CD4-positive, alpha-beta T cell treated with Interferon alpha-2 for 1 hour (primary cell): ENCODE measurements around the gene DOK5.
"Not testable (repeated sequence)": the region's sequence is repeated elsewhere in the genome, so short reads cannot be mapped to it uniquely, and the experiment has no call there.

Experiments
- DNase-seq, 2 donors: peaks; one replicate each; pipeline ENCODE4 v3.0.0-alpha.2; 2020 to 2022

The DOK5 gene

GRCh38 chr20:54475334-54476168 is at the start of gene DOK5:
TSS of gene DOK5 (plus strand) at chr20:54475593. CDS start at chr20:54475947, 354 bp downstream.
- no peak for DNase-seq

- DNase-seq, result no peak
These were observed 46.0 kb upstream of the DOK5 start for GRCh38 chr20:54429364-54429763.

GRCh38 chr20:54431156-54431944 is 44.0 kb upstream of the DOK5 start:
- no peak for DNase-seq

GRCh38 chr20:54432966-54433365 is 42.4 kb upstream of the DOK5 start:
- DNase-seq, result no peak

GRCh38 chr20:54433636-54434035 is 41.8 kb upstream of the DOK5 start:
- no peak for DNase-seq

GRCh38 chr20:54434196-54434595 is 41.2 kb upstream of the DOK5 start:
- no peak for DNase-seq

- no peak for DNase-seq
These were observed 40.4 kb upstream of the DOK5 start for GRCh38 chr20:54435015-54435414.

GRCh38 chr20:54436410-54436809 is 39.0 kb upstream of the DOK5 start:
- DNase-seq, result not testable (repeated sequence)

- DNase-seq, result no peak
These were observed 37.2 kb upstream of the DOK5 start for GRCh38 chr20:54438166-54438565.

GRCh38 chr20:54450207-54450606 is 25.2 kb upstream of the DOK5 start:
- DNase-seq, result no peak

GRCh38 chr20:54451171-54451570 is 24.2 kb upstream of the DOK5 start:
- no peak for DNase-seq

GRCh38 chr20:54452277-54452676 is 23.1 kb upstream of the DOK5 start:
- no peak for DNase-seq

- no peak for DNase-seq
These were observed 20.4 kb upstream of the DOK5 start for GRCh38 chr20:54454982-54455381.

GRCh38 chr20:54456423-54456822 is 19.0 kb upstream of the DOK5 start:
- no peak for DNase-seq

GRCh38 chr20:54456961-54457360 is 18.4 kb upstream of the DOK5 start:
- no peak for DNase-seq

GRCh38 chr20:54458219-54458618 is 17.2 kb upstream of the DOK5 start:
- no peak for DNase-seq

GRCh38 chr20:54459279-54459678 is 16.1 kb upstream of the DOK5 start:
- DNase-seq, result no peak

GRCh38 chr20:54464003-54464402 is 11.4 kb upstream of the DOK5 start:
- DNase-seq, result no peak

GRCh38 chr20:54466127-54466526 is 9.3 kb upstream of the DOK5 start:
- DNase-seq, result no peak

GRCh38 chr20:54467622-54468021 is 7.8 kb upstream of the DOK5 start:
- no peak for DNase-seq

- DNase-seq, result no peak
These were observed 7.3 kb upstream of the DOK5 start for GRCh38 chr20:54468082-54468481.

- no peak for DNase-seq
These were observed 6.1 kb upstream of the DOK5 start for GRCh38 chr20:54469293-54469692.

GRCh38 chr20:54469952-54470351 is 5.4 kb upstream of the DOK5 start:
- DNase-seq, result no peak

- DNase-seq, result no peak
These were observed 4.7 kb upstream of the DOK5 start for GRCh38 chr20:54470697-54471096.
